DMS 273 (cell line): ENCODE measurements around the gene APH1B.
"Not testable (repeated sequence)": the region's sequence is repeated elsewhere in the genome, so short reads cannot be mapped to it uniquely, and the experiment has no call there.

ENCODE experiments used
- DNase-seq: peaks from one replicate; lab custom pipeline; 2025; ENCODE audit not compliant: unreplicated experiment; lab: John Stamatoyannopoulos, UW

The APH1B gene

GRCh38 chr15:63329567-63330350 is 52.4 kb downstream of the APH1B start:
- no peak for DNase-seq

DNA sequence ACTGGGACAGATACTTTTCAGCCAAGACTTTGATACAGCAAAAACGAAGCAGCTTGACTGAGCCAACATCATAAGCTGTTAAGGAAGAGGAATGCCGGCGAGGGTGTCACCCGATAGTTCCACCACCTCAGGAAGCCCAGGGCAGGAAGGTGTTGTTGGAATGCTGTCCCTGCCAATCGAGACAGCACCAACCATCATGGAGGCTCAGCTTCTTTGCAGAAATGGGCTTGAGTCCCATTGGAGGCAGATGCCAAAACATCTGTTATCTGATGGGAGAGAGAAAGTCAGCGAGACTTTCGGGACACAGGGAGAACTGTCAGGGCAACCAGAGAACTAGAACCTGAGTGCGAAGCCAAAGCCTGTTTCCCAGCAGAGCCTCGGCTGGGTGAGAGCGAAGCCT is 53.5 kb downstream of the APH1B start:
- peak; percentile 36 for DNase-seq

DNA sequence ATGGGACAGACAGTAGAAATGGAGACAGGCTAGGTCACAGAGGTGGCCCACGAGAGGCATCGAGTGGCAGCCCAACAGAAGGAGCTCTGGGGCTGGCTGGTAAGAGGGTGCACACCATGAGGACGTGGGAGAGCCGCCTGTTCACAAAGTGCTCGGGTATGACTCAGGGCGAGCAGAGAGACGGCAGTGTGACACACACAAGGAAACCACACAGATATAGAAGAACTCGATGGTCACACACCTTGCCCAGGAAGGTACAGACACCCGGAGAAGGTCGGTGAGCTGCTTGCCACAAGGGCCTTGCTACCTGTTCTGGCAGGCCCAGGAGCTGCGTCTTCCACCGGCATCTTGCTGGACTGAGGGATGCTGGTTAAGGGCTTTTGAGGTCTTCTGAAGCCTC is 54.1 kb downstream of the APH1B start:
- no peak for DNase-seq

- peak; percentile 19 for DNase-seq
These were observed 55.1 kb downstream of the APH1B start for GRCh38 chr15:63332367-63333124.

DNA sequence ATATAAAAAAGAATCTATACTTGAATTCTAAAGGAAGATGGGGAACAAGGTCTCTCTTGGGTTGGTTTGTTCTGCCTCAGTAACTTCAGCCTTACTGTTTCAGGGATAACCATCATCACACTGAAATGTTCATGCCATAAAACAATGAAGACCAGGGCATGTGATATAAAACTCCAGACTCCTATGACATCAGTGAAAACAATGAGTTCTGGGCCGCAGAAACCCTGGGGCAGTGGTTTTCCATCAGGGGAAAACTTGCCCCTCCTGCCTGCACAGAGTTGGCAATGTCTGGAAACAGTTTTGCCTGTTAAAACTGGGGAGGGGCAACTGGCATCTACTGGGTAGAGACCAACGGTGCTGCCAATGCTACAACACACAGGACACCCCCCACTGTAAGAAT is 57.4 kb downstream of the APH1B start:
- DNase-seq: no peak

DNA sequence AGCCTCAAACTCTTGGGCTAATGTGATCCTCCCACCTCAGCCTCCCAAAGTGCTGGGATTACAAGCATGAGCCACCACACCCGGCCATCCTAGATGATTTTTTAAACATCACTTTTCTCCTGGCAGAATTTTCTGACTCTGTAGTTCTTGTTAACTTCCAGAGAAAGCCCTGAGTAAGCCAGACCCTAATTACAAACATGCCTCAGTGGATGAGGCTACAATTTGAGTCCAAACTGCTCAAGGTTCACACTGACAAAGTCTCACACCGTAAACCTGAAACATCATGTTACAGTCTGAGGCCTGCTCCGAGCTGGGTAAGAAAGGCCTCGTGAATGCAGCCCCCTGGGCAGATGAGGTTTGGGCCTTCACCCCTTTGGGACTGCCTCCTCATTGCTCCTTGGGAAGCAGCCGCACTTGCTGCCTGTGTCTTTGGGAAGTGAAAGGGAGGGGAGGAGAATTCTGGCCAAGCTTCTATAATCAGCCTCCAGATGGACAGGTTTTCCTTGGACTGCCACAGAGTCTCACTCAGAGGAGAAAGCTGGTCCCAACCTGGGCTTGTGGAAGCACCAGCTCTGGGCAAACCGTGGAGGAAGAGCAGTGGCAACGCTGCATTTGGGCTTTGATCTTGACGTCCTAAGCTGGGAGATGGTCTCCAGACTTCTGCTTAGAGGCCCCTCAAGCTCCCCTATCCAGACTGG is 58.3 kb downstream of the APH1B start:
- no peak for DNase-seq

DNA sequence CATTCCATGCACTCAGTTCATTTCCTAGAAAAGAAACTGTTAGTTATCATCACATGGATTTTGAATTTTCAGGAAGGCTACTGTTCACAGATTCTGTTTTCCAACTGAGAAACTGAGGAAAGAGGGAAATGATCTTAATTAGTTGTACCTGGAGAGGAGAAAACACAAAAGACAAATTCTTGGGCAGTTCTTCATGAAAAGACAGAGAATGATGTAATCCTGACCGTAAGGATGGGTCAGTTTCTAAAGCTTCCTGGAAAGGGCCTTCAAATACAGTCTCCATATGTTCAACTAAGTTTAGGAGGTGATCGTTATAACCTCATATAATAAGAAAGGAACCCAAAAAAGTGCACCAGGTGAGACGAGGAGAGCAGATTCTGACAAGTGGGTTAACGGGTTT is 59.6 kb downstream of the APH1B start:
- no peak for DNase-seq

GRCh38 chr15:63338170-63338569 is 60.8 kb downstream of the APH1B start:
- no peak for DNase-seq

DNA sequence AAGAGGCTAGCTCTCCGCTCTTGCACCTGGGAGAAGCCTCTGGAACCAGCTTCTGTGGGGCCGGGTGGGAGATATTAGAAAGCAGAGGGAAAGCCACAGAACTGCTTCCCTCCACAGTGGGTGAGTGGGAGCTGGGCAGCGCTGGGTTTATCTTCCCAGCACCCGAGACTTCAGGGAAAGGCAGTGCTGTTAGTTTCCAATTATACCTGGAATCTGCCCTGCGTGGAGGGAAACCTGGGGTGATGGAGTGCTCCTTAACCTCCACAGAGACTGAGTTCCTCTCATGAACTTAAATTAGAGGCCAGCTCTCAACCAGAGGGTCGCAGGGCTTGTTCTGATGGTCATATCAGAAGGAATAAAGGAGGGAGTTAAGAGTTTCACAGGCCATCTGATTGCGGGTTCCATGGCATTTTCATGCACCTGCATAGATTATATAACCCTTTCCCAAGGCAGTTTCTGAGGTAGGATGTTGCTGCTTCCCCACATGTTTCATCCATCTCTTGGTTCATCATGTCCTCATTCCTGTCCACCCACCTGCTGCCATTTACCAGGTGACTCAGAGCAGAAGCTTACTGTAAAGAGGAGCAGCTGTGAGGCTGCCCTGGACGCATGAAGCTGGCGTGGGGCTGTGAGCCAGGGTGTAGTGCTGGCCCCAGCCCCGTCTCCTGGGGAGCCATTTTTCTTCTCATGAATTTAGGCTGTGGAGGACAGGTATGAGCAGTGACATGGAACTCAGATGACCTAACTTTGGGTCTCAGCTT is 61.8 kb downstream of the APH1B start:
- DNase-seq: no peak

GRCh38 chr15:63339836-63340235 is 62.4 kb downstream of the APH1B start:
- DNase-seq: no peak

DNA sequence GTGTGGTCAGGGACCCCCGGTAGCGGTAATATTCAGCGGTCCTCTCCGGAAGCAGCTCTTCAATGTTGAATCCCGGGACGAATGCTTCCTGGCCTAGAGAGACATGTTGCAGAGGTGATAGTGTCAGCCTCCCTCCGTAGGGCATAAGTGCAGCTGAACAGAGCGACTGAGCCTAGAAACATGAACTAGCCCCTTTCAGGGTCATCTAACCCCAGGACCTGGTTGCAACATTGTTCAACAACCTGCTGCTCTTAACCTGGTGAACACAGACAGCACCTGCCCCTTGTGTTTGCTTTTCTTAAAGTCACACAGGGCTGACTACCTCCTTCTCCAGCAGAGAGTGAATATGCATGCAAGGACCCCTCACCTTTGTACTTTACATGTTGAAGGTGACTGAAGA is 62.9 kb downstream of the APH1B start:
- no peak for DNase-seq

DNA sequence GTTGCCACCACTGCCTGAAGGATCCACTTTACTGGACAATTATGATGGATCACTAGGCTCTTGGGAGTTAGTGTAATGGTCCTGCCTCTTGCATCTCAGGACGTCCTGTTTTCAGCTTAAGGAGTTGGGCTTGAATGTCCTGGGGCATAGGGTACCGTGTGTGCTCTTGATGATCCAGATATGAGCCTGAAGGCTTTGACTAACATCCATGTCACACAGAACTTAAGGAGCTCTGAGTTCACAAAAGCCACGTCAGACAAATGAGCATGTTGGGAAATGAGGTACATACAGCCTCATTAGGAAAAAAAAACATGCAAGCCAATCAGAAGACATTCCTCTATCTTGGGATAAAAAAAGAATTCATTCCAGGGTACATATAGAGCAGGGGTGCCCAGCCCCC is 63.5 kb downstream of the APH1B start:
- DNase-seq: no peak

- no peak for DNase-seq
These were observed 64.5 kb downstream of the APH1B start for GRCh38 chr15:63341898-63342297.

DNA sequence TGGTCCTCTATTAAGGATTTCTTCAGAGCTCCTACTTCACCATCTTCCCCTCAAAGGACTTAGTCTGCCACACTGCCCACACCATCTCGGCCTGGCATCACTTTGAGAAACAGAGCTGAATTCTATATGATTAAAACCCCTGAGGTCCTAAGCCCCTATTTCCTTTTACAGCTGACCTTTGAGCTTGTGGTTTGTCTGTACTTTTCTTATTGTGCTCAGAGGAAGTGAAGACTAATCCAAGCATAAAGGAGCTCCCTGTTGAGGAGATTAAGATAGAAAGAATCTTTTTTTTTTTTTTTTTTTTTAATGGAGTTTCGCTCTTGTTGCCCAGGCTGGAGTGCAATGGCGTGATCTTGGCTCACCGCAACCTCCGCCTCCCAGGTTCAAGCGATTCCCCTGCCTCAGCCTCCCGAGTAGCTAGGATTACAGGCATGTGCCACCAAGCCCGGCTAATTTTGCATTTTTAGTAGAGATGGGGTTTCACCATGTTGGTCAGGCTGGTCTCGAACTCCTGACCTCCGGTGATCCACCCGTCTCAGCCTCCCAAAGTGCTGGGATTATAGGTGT is 65.7 kb downstream of the APH1B start:
- DNase-seq: not testable (repeated sequence)

DNA sequence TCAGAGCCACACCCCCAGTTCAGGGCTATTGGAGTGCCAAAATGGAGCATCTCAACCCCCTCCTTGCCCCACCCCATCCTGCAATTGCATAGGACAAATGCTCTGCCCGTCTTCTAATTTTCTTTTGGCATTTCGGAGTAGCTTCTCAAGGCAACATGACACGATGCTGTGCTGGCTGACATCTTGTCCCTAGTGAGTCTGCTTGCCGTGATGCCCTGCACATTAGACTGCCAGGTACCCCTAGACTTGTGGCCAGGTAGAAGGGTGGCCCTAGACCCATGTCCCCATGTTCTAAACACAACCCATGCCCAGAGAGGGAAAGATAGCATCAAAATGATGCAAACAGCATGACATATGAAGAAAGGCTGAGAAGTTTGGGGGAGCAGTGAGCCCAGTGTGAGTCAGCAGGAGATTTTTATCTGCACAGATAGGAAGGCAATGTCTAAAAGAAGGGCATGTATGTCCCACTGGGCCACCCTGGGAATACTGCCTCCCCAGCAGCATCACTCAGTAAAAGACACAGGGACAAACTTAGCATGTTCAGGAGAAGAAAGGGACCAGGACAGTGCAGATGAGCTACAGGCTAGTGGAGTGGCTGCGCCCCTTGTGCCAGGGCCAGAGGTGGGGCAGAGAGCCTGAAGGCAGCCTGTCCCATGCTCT is 67.5 kb downstream of the APH1B start:
- DNase-seq: no peak

- DNase-seq: no peak
These were observed 68.0 kb downstream of the APH1B start for GRCh38 chr15:63345391-63345752.

DNA sequence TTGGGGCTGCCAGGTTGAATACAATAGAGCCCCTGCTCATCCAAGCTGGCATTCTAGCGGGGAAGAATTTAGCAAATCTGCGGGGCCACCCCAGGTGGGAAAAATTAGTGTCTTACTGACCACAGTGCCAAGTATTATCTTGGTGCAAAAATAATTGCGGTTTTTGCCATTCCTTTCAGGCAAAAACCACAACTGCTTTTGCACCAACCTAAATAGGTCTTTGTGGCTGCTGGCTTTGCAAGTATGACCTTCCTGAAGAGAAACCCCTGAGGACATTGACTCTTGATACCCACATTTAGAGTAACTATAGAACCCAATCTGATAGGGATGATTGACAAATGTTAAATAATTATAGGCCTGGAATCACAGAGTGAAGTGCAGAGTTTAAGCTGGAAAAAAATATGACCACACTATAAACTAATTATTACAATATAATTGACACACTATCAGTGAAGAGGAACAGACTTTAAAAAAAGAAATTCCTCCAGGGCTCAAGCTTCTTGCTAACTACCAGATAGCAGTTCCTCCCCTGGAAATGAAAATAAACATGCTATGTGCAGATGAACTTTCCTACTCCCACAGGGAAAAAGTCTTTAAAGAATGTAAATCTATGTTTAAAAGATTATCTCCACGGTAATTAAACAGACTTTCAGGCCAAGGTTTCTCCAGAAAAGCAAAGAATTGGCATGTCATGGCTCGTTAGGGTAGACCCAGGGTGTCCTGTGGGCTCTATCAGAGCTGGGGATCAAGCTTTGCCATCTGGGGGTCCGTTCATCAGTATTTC is 69.9 kb downstream of the APH1B start:
- DNase-seq: peak; percentile 17

DNA sequence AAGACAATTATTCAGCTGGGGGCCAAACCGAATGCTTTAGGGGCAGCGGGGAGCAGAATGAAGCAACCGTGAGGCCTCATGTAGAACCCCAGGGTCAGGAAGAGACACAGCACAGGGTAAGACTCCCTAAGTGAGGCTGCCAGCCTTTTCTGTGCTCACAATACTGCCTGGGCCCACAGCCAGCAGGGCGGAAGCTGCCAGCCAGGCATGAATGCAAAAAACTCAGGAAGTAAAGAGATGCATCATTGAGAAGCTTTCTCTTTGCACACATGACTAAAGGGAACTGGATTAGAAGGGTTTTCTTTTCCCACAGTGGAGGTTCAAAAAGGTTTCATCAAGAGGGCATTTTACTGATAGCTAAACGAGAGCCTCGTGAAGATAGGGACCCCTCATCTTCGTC is 71.0 kb downstream of the APH1B start:
- DNase-seq: peak; percentile 72

GRCh38 chr15:63349156-63349555 is 71.8 kb downstream of the APH1B start:
- peak; percentile 9 for DNase-seq

- DNase-seq: no peak
These were observed 72.2 kb downstream of the APH1B start for GRCh38 chr15:63349621-63350020.
